Endothelial cell (in vitro differentiated cells): ENCODE measurements around the gene TTC33. TPM values are rescaled to one million over a fixed set of nuclear protein-coding genes. Genes with fewer than 3 reads are reported as not detected.
"Not testable (repeated sequence)": the region's sequence is repeated elsewhere in the genome, so short reads cannot be mapped to it uniquely, and the experiment has no call there.

Experiments
- DNase-seq: peaks from one replicate; pipeline ENCODE4 v3.0.0; 2021; ENCODE audit warnings: low spot score
- H3K27ac Mint-ChIP-seq: one replicate; pipeline ENCODE4 v1.8.0; 2021; ENCODE audit warnings: mixed read lengths, inconsistent platforms; ENCODE audit not compliant: unreplicated experiment
- H3K27me3 Mint-ChIP-seq: one replicate; pipeline ENCODE4 v1.8.0; 2021; ENCODE audit warnings: mild to moderate bottlenecking, moderate library complexity, mixed read lengths, inconsistent platforms; ENCODE audit not compliant: unreplicated experiment
- H3K36me3 Mint-ChIP-seq: one replicate; pipeline ENCODE4 v1.8.0; 2021; ENCODE audit warnings: mild to moderate bottlenecking, low read depth, mixed read lengths, inconsistent platforms; ENCODE audit not compliant: unreplicated experiment
- H3K4me1 Mint-ChIP-seq: one replicate; pipeline ENCODE4 v1.8.0; 2021; ENCODE audit warnings: mild to moderate bottlenecking, mixed read lengths, inconsistent platforms; ENCODE audit not compliant: unreplicated experiment
- H3K4me3 Mint-ChIP-seq: one replicate; pipeline ENCODE4 v1.8.0; 2021; ENCODE audit warnings: mild to moderate bottlenecking, mixed read lengths, inconsistent platforms; ENCODE audit not compliant: unreplicated experiment
- H3K9me3 Mint-ChIP-seq: one replicate; pipeline ENCODE4 v1.8.0; 2021; ENCODE audit warnings: mixed read lengths, inconsistent platforms; ENCODE audit not compliant: unreplicated experiment
- CTCF ChIP-seq: fragments of 200-600 bp; sonication (generic); IDR thresholded peaks from one replicate; pipeline ENCODE4 v1.5.0; 2021; ENCODE audit warnings: antibody characterized with exemption; ENCODE audit not compliant: unreplicated experiment
- total RNA-seq: library from RNA; stranded (reverse); fragmentation: NEBNext Ultra II Directional; extraction: Animal tissue kit (Norgen Biotek cat#: 25700); gene quantifications from one replicate; pipeline ENCODE4 v1.2.1, GENCODE V29; 2021; ENCODE audit not compliant: unreplicated experiment

The TTC33 gene
- total RNA-seq, 1 donor from 2014 or later, result 8.6 TPM

DNA sequence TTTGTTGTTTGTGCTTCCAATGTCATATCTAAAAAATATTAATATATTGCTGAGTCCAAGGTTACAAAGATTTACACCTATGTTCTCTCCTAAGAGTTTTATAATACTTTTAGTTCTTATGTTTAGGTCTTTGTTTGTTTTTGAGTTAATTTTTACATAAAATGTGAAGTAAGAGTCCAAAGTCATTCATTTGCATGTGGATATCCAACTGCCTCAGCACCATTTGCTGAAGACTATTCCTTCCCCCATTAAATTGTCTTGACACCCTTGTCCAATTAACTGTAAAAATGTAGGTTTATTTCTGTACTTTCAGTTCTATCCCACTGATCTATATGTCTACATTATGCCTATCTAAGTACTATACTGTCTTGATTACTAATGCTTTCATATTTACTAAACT, 35.7 kb downstream of the TTC33 start:
- no peak for TF ChIP-seq CTCF
- peaks cover 17% of the 10 kb centered on the region for H3K36me3 Mint-ChIP-seq
- no peaks in the 10 kb centered on the region for H3K9me3 Mint-ChIP-seq
- DNase-seq, result no peak
- H3K4me1 Mint-ChIP-seq, result no peaks in the 10 kb centered on the region
- H3K27ac Mint-ChIP-seq, result no peak overlapping the region
- H3K4me3 Mint-ChIP-seq, result no peak overlapping the region
- H3K27me3 Mint-ChIP-seq, result peaks cover 2% of the 10 kb centered on the region

GRCh38 chr5:40717281-40717680, 38.5 kb downstream of the TTC33 start:
- no peak for TF ChIP-seq CTCF
- Mint-ChIP-seq H3K9me3 (no peaks in the 10 kb centered on the region), H3K27me3 (peaks cover 2% of the 10 kb centered on the region), H3K36me3 (peaks cover 16% of the 10 kb centered on the region), H3K27ac (no peak overlapping the region), H3K4me1 (no peaks in the 10 kb centered on the region), H3K4me3 (no peak overlapping the region)
- no peak for DNase-seq

DNA sequence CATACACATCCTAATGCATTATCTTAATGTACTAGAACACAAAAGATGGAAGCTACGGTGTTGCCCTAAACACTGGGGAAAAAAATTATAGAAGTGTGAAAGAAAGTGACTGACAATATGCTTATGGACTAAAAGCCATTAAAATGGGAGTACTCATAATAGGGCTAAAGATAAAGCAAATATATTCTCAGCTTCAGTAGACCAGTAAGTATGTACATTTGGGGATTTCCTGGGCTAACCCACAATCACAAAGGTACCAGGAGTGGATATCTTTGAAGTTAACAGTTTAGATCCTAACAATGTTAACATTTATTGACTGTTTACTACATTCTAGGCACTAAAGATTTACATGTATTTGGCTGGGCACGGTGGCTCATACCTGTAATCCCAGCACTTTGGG, 39.2 kb downstream of the TTC33 start:
- H3K9me3 Mint-ChIP-seq, result no peaks in the 10 kb centered on the region

DNA sequence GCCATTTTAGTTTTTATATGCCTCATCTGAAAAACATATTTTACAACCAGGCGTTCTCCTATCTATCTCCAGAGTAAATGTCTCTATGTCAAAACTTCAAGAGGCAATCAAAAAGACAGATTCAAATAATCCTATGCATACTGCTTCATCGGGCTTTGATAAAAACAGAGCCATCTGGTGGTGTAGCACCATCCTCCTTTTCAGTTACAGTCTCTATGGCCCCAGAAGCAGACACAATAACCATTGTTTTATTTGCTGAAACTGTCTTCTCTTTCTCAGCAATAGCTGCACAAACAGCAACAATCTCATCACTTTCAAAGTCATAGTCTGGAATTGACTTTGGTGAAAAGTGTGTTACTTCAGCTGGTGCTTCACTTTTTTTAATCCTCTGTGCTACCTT, 39.8 kb downstream of the TTC33 start:
- Mint-ChIP-seq H3K27me3 (no peaks in the 10 kb centered on the region), H3K9me3 (no peaks in the 10 kb centered on the region), H3K4me3 (no peak overlapping the region), H3K4me1 (no peaks in the 10 kb centered on the region), H3K27ac (no peak overlapping the region), H3K36me3 (peaks cover 5% of the 10 kb centered on the region)
- no peak for DNase-seq
- TF ChIP-seq CTCF, result no peak

More for the DNA sequence above, 39.2 kb downstream of the TTC33 start:
- Mint-ChIP-seq H3K27me3 (no peaks in the 10 kb centered on the region), H3K27ac (no peak overlapping the region), H3K4me1 (no peaks in the 10 kb centered on the region), H3K36me3 (peaks cover 11% of the 10 kb centered on the region), H3K4me3 (no peak overlapping the region)
- no peak for TF ChIP-seq CTCF
- no peak for DNase-seq

DNA sequence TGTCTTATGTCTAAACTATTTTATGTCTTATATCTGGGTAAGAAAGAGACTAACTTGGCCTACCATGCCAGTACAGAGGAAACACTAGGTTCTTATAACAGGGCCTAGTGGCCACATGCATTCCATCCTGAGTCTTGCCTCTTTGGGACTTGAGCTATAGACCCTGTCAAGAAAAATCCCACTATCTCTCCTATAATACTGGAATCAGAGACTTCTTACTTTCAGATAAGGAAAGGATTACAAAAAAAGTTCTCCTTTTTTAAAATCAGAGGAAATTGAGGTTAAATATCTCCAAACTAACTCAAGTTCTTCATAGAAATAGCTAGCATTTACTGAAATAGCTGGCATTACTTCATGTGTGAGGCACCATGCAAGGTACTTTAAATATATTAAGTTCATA, 41.8 kb downstream of the TTC33 start:
- DNase-seq, result no peak
- Mint-ChIP-seq H3K9me3 (no peaks in the 10 kb centered on the region), H3K4me1 (no peaks in the 10 kb centered on the region), H3K36me3 (peaks cover 3% of the 10 kb centered on the region), H3K4me3 (no peak overlapping the region), H3K27ac (no peak overlapping the region), H3K27me3 (no peaks in the 10 kb centered on the region)
- no peak for TF ChIP-seq CTCF

GRCh38 chr5:40710575-40710974, 45.2 kb downstream of the TTC33 start:
- H3K4me1 Mint-ChIP-seq, H3K4me3 Mint-ChIP-seq, H3K27ac Mint-ChIP-seq, H3K9me3 Mint-ChIP-seq, H3K36me3 Mint-ChIP-seq, DNase-seq, H3K27me3 Mint-ChIP-seq: not testable (repeated sequence)

- H3K27ac Mint-ChIP-seq, H3K36me3 Mint-ChIP-seq, H3K4me3 Mint-ChIP-seq, H3K9me3 Mint-ChIP-seq, H3K27me3 Mint-ChIP-seq, DNase-seq, H3K4me1 Mint-ChIP-seq: not testable (repeated sequence)
These were observed 50.3 kb downstream of the TTC33 start for GRCh38 chr5:40705484-40705883.

GRCh38 chr5:40702027-40702426, 53.7 kb downstream of the TTC33 start:
- H3K4me3 Mint-ChIP-seq, H3K9me3 Mint-ChIP-seq, DNase-seq, H3K36me3 Mint-ChIP-seq, H3K4me1 Mint-ChIP-seq, H3K27me3 Mint-ChIP-seq, H3K27ac Mint-ChIP-seq: not testable (repeated sequence)
